Tibial artery (tissue), 4 donors: ENCODE results near the gene ELK3.

ENCODE experiments used
- DNase-seq, 2 donors: peaks; one replicate each; pipeline ENCODE4 v3.0.0-alpha.2; 2019
- H3K27ac ChIP-seq, 2 donors: fragments of 200-600 bp; sonication (generic) in 1 of 2; 1 replicate in 1 of 2; 2 replicates in 1 of 2; pipeline ENCODE4 v1.5.1; 2018 to 2019; ENCODE audit warnings: mild to moderate bottlenecking in 1 of 2
- H3K27me3 ChIP-seq, 2 donors: fragments of 200-600 bp; sonication (generic) in 1 of 2; one replicate each; pipeline versions ENCODE4 v1.5.1 to v1.6.0; 2016 to 2019
- H3K36me3 ChIP-seq, 3 donors: fragments of 200-600 bp; sonication (generic) in 2 of 3; one replicate each; pipeline ENCODE4 v1.5.1; 2016 to 2019; ENCODE audit warnings: mild to moderate bottlenecking in 2 of 3
- H3K4me1 ChIP-seq, 4 donors: fragments of 200-600 bp; sonication (generic) in 2 of 4; 1 replicate in 3 of 4; 2 replicates in 1 of 4; pipeline ENCODE4 v1.5.1; 2016 to 2019
- H3K4me3 ChIP-seq, 2 donors: fragments of 200-600 bp; sonication (generic) in 1 of 2; 1 replicate in 1 of 2; 2 replicates in 1 of 2; pipeline ENCODE4 v1.5.1; 2018 to 2019; ENCODE audit warnings: mild to moderate bottlenecking in 2 of 2
- H3K9me3 ChIP-seq, 3 donors: fragments of 200-600 bp; sonication (generic) in 1 of 3; one replicate each; pipeline ENCODE4 v1.5.1; 2016 to 2019
- intact Hi-C: fragments of 100-400 bp; cut with DNase I; formaldehyde crosslinking; loops from one replicate; pipeline ENCODE4 v1.15.0; 2023; ENCODE audit warnings: low total_unique reads
- TF ChIP-seq, protein P1 (sequence below), 2 experiments: fragments of 200-600 bp in 1 of 2; fragments of 450-650 bp in 1 of 2; IDR thresholded peaks; one replicate each; pipeline ENCODE4 v1.5.1; 2017 to 2019; ENCODE audit warnings: antibody characterized with exemption in 2 of 2, mild to moderate bottlenecking in 1 of 2, moderate library complexity in 1 of 2

ELK3 gene

DNA sequence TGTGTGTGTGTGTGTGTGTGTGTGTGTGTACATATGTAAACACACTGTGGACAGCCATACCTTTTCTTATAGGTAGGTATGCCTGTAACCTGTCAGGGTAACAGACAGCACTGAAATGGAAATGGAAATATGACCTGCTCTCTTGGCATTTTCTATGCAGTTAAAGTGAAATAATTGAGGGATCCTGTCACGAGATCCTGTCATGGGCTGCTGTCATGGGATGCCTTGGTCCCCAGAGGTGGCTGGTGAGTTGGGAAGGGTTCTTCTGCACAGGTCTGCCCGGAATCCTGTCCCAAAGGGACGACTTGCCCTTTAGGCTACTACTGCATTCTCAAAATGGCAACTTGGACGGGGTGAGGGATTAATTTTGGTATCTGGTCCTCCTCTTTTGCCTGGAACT, 47.3 kb downstream of the ELK3 start:
- no peaks in the 10 kb centered on the region for H3K9me3 ChIP-seq
- no peak for DNase-seq
- peaks cover 0 to 10% of the 10 kb centered on the region in 2 donors for H3K27me3 ChIP-seq
- no peak overlapping the region for H3K4me3 ChIP-seq
- TF ChIP-seq, protein P1, sequence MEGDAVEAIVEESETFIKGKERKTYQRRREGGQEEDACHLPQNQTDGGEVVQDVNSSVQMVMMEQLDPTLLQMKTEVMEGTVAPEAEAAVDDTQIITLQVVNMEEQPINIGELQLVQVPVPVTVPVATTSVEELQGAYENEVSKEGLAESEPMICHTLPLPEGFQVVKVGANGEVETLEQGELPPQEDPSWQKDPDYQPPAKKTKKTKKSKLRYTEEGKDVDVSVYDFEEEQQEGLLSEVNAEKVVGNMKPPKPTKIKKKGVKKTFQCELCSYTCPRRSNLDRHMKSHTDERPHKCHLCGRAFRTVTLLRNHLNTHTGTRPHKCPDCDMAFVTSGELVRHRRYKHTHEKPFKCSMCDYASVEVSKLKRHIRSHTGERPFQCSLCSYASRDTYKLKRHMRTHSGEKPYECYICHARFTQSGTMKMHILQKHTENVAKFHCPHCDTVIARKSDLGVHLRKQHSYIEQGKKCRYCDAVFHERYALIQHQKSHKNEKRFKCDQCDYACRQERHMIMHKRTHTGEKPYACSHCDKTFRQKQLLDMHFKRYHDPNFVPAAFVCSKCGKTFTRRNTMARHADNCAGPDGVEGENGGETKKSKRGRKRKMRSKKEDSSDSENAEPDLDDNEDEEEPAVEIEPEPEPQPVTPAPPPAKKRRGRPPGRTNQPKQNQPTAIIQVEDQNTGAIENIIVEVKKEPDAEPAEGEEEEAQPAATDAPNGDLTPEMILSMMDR (IDR thresholded peaks at IDR 0.05): no peak
- H3K36me3 ChIP-seq: peaks cover 0 to 2% (median under 1%) of the 10 kb centered on the region in 3 donors
- peaks cover 0 to 32% (median 21%) of the 10 kb centered on the region in 4 donors for H3K4me1 ChIP-seq
- intact Hi-C loops: no loop called here
- H3K27ac ChIP-seq: peak overlapping the region; percentile 20 to 52

DNA sequence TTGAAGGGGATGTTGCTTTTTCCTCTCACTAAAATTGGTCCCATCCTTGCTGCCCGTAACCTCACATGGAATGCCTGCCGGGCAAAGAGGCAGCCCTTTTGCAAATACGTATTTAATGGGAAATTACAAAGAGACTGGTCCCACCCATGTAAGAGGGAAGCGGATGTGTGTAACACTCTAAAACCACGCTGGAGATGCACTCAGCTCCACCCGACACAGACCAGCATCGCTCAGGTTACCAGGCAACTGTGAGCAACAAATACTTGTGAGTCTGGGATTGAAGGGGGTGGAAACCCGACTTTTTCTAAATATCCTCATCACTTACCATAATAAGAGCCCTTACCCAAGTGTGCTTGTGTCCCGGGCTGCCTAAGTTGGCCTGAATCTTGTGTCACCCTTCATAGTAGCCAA, 47.7 kb downstream of the ELK3 start:
- DNase-seq: peak in 1 of 2 donors; percentile 75
- peak overlapping the region; percentile 20 to 52 for H3K27ac ChIP-seq
- no peaks in the 10 kb centered on the region for H3K9me3 ChIP-seq
- H3K27me3 ChIP-seq: peaks cover 0 to 10% of the 10 kb centered on the region in 2 donors
- peaks cover 0 to 28% (median 17%) of the 10 kb centered on the region in 4 donors for H3K4me1 ChIP-seq
- TF ChIP-seq, protein P1 (IDR thresholded peaks at IDR 0.05): no peak
- H3K36me3 ChIP-seq: peaks cover 0 to 6% (median 5%) of the 10 kb centered on the region in 3 donors
- intact Hi-C loops: no loop called here
- H3K4me3 ChIP-seq: no peak overlapping the region

DNA sequence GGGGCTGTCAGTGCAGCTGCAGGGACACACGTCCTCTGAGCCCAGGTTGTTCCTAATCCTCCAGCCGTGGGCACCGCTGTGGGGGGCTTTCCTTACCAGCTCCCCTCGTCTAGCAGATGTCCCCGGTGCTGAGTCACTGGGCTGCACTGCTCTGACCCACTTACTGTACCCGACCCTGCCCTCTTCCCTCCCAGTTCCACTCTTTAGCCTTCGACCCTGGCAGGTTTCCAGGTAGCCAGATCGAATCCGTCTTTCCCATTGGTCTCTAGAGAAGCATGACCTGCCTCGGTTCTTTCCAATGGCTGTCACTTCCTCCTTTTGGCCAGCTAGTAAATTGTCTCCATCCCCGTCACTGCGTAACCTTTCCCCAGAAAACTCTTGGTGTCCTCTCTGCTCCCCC, 48.4 kb downstream of the ELK3 start:
- Histone ChIP-seq H3K27me3 (peaks cover 0 to 10% of the 10 kb centered on the region in 2 donors), H3K27ac (peak overlapping the region; percentile 20 to 52), H3K4me3 (no peak overlapping the region), H3K36me3 (peaks cover 0 to 14% (median 12%) of the 10 kb centered on the region in 3 donors), H3K4me1 (peaks cover 0 to 20% (median 9%) of the 10 kb centered on the region in 4 donors), H3K9me3 (no peaks in the 10 kb centered on the region)
- no peak for DNase-seq
- intact Hi-C loops: no loop called here
- TF ChIP-seq, protein P1 (IDR thresholded peaks at IDR 0.05): no peak

DNA sequence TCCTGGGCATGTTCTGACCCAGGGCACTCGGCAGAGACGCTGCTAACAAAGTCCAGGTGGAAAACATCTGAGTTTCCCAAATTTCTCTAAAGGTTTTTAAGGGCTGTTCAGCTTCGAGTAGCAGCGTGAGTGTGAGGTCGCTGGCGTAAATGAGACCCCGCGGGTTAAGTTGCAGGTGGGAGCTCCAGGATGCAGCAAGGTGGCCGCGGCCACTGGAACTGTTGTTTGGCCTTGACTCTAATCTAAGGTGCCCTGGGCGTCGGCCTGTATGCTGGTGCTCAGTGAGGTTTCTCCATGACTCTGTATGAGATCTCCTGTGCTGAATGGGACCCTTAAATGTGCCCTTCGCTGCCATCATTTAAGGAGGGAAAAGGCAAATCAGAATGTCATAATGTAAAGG, 50.7 kb downstream of the ELK3 start:
- no peak overlapping the region for H3K27ac ChIP-seq
- TF ChIP-seq, protein P1 (IDR thresholded peaks at IDR 0.05): no peak

DNA sequence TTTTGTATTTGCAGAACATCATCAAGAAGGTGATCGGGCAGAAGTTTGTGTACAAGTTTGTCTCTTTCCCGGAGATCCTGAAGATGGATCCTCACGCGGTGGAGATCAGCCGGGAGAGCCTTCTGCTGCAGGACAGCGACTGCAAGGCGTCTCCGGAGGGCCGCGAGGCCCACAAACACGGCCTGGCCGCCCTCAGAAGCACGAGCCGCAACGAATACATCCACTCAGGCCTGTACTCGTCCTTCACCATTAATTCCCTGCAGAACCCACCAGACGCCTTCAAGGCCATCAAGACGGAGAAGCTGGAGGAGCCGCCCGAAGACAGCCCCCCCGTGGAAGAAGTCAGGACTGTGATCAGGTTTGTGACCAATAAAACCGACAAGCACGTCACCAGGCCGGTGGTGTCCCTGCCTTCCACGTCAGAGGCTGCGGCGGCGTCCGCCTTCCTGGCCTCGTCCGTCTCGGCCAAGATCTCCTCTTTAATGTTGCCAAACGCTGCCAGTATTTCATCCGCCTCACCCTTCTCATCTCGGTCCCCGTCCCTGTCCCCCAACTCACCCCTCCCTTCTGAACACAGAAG, 52.8 kb downstream of the ELK3 start:
- no peak overlapping the region for H3K27ac ChIP-seq
- no peak for DNase-seq
- H3K4me1 ChIP-seq: peaks cover 0 to 4% (median 0%) of the 10 kb centered on the region in 4 donors
- H3K4me3 ChIP-seq: no peak overlapping the region
- H3K27me3 ChIP-seq: peaks cover 0 to 3% of the 10 kb centered on the region in 2 donors
- intact Hi-C loops: no loop called here
- peaks cover 0 to 37% (median 24%) of the 10 kb centered on the region in 3 donors for H3K36me3 ChIP-seq
- no peaks in the 10 kb centered on the region for H3K9me3 ChIP-seq
- TF ChIP-seq, protein P1 (IDR thresholded peaks at IDR 0.05): no peak

More for the DNA sequence above, 50.7 kb downstream of the ELK3 start:
- Histone ChIP-seq H3K4me3 (no peak overlapping the region), H3K36me3 (peaks cover 0 to 20% (median 18%) of the 10 kb centered on the region in 3 donors), H3K27me3 (peaks cover 0 to 7% of the 10 kb centered on the region in 2 donors), H3K9me3 (no peaks in the 10 kb centered on the region), H3K4me1 (peaks cover 0 to 10% (median 0%) of the 10 kb centered on the region in 4 donors)
- intact Hi-C loops: no loop called here
- DNase-seq: no peak
